GM21529 (cell line): ENCODE measurements around the gene MYH7.

Source experiments
- ATAC-seq: cut with Tn5 transposase; IDR thresholded peaks from one replicate; pipeline ENCODE4 v1.9.1; 2021; ENCODE audit not compliant: unreplicated experiment

Gene MYH7

GRCh38 chr14:23449314-23449713, 13.9 kb upstream of the MYH7 start:
- ATAC-seq, result no peak

DNA sequence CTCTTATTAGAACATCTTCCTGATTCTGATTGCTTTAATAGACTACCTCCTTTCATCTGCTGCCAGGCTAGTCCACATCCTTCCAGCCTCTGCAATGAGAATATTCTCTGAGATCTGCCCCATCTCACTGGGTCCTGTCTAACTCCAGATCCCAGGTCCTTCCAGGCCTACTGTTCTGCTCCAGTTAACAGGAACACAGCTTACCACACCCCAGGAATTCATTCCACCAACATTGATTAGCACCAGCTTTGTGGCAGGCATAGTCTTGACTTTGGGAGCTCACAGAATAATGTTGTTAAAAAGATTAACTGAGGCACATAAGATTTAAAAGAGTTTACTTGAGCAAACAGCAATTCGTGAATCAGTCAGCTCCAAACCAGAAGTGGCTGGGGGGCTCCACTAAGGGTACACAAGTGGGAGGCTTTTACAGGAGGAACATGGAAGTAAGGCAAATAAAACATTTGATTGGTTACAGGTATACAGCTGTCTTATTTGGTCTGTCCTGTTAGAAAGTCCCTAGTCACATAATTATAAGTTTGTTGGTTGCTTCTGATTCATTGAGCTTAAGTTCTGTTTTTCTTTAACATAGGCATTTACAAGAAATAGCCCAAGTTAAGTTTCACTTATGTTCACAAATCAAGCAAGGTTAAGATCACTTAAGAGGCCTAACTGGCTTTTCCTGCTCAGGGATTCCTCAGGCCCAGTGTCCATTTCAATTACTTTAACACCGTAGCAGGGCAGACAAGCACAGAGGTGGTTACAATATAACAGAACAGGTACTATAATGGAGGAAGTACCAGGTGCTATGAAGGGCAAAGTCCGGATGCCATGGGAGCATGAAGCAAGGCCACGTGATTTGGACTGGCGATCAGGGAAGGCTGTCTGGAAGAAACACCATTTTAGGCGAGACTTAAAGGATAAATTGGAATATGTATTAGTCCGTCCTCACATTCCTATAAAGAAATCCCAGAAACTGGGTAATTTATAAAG, 12.2 kb upstream of the MYH7 start:
- no peak for ATAC-seq

DNA sequence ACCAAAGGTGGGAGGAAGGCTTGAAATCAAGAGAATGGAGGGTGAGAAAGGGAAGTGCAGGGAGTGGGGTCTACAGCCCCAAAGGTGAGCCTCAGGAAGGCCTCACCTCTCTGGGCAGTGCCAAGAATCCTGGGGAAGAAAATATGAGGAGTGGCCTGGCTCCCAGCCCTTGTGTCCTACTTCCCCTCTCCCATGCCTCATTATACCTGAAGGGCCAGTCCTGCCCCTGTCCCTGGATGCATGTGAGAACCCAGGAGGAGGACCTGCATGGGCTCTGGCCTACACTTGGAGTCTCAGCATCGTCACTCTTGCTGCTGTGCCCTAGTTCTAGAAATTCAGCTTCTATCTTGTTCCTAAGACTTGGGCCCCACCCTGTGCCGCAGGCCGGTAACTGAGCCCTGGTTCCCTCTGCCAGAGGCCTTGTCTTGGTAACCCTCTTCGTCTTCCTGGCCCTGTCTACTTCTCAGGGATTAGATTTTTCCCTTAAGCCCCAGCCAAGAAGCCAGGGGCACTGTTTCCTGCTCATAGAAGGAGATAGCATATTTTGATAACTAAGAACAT, 10.9 kb upstream of the MYH7 start:
- no peak for ATAC-seq

DNA sequence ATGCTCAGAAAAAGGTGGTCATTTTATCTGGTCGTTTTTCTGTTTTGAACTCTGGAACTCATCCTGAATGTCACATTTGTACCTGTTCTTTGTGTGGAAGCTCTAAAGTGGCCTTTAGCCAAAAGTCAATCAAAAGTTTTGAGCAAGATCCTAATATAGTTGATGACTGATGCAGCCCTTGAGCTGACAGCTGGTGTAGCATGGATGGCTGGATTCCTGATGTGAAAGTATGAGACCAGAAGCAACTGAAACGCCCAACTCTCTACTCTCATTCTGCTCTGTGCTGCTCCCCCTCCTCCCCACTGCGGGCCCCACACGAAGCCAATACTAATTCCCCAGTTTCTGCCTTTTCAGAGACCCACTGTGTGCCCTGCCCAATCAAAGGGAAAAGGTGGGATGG, 10.3 kb upstream of the MYH7 start:
- no peak for ATAC-seq

GRCh38 chr14:23444314-23444713, 8.9 kb upstream of the MYH7 start:
- no peak for ATAC-seq

- ATAC-seq, result no peak
Observed at GRCh38 chr14:23443881-23444280, 8.4 kb upstream of the MYH7 start.

- no peak for ATAC-seq
Observed at GRCh38 chr14:23443411-23443812, 8.0 kb upstream of the MYH7 start.

GRCh38 chr14:23442721-23443356, 7.4 kb upstream of the MYH7 start:
- ATAC-seq, result no peak

DNA sequence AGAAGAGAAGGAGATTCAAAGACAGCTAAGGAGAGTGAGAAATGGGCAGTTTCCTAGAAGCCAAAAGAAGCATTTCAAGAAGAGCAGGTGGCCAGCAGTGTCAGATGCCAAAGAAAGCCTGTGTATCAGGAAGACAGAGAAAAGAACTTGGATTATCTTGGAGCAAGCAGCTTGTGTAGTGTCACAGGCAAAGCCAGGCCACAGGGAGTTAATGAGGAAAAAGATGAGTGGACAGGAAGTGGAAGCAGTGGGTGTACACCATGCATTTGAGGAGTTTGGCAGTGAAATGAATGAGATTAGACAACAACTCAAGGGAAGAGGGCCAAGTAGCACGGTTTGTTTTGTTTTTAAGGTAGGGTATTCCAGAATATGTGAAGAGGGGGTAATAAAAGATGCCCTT, 5.6 kb upstream of the MYH7 start:
- ATAC-seq, result no peak

GRCh38 chr14:23439107-23439835, 3.8 kb upstream of the MYH7 start:
- ATAC-seq, result no peak

DNA sequence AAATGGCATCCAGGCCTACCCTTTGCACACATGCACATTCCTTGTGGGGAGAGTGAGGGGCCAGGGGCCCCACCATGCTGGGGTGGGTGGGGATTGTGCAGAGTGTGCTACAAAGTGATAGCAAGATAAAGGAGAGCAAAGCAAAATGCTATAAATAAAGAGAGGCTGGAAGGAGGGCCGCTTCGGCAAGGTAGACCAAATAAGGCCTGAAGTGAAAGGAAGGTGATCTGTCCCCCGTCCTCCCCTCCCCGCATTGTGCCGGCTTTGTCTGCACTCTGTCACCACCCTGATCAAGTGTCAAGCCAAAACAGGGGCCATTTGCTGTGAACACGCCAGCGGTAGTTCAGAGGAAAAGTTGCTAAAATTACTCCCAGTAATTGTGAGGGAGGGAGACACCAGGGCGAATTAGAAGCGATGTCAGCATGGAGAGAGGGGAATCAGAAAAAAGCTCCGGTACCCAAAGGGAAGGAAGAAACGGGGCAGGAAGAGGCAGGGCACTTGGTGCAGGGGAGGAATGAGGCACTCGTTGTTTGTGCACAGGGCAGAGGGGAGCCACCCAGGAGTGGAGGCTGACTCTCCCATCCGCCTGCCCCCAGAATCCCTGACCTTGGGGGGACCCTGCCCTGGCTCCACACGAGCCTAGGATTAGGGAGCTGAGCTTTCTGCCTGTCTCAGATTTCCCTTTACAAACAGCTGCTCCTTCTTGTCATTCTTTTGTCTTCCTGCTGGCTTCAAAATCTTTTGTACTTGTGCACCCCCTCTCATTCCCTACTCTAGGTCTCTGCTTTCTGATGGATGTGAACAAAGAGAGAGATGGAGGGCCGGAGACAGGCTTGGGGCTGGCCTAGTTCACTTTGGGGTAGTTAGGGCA, 2.9 kb upstream of the MYH7 start:
- ATAC-seq, result no peak

DNA sequence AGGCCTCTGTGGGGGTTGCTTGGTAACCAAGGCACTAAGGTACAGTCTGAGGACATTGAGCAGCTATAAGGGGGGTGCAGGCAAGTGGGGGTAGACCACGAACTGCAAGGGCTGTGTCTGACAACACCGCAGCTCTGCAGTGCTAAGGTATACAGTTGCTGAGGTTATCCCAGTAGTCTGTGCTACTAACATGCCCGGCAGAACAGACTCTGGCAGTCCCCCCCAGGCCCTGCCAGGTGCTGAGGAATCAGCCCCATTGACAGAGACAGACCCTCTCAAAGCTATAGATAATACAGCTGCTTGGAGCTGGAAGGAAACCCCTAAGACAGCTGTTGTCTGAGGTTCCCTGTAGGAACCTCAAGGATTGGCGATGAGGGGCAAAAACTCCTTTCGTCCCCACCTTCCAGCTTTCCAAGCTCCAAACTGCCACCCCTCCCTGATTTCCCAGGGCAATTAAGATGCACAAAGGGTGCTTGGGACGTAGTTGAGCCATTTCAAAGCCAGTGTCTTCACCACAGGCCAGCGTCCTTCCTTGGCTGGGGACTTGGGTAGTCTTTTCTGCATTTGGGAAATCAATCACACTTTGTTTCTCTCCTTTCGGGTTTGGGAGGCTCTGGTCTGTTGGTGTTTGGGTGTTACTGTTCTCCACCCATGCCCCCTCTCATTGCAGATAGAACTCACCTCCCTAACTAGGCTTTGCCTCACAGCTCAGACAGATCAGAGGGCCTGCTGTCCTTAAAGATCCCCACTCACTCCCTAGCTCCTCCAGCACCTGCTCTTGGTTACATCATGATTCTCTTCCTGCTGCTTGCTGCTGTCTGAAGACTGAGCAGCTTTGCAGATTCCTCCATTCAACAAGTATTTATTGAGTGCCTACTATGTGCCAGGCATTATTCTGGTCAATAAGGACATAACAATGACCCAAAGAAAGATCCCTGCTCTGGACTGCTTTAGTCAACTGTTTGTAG, 2.0 kb upstream of the MYH7 start:
- ATAC-seq, result no peak

DNA sequence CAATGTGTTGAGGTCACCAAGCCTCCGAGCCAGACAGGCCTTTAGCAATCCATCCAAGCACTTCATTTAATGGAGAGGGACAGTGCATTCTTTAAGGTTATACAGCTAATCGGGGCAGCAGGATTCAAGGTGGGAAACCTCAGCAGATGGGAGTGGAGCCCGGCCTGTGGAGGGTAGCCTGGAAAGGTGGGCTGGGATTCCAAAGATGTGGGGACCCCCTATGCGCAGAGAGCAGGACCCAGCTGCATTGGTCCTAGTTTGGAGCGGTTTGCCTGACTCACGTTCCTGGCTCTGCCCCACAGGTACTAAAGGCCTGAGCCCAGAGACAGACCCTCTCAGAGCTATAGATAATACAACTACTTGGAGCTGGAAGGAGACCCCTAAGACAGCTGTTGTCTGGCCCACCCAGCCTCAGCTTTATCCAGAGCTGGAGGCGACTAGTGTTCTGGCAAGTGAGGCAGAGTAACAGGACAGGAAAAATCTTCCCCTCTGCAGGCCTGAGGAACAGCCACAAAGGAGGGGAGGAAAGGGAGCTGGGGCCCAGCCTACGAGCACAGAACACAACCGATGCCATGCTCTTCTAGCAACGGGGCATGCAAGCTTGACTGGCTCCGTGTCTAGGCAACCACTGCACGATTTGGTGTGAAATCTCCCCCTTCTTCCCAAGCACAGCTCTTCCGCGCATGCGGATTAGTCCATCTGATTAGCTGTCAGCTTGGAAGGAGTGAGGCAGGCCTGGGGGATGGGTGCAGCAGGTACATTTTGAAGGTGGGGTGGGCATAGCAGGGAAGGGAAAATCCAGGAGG, 1.1 kb upstream of the MYH7 start:
- no peak for ATAC-seq

DNA sequence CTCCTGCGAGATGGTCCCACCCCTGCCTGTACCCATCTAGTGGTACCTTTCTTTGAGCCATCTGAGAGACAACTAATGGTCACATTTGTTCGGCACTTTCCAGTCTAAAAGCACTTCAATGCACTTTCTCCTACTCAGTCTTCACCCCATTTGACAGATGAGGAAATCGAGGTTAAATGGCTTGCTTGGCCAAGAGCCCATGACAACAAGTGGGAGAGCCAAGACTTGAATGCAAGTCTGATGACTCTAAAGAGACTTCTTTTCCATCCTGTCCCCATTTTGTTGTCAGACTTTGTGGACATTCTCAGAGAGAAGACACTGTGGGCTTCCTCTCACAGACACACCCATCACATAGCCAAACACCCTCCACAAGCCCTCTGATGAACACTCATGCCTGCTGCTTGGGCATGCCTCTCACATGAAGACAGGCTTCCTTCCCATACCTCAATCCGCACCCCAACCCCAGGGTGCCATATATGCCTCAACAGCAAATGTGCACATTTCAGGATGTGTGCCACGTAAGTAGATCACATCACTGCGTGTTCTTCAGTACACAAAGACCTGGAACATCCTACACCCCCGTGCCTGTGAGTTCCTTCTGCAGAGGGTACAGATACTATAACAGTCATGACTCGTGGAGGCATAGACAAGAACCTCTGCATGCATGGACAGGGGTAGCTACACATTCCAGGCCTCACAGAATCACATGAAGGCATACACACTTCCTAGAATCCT, 805 bp downstream of the MYH7 start:
- no peak for ATAC-seq

DNA sequence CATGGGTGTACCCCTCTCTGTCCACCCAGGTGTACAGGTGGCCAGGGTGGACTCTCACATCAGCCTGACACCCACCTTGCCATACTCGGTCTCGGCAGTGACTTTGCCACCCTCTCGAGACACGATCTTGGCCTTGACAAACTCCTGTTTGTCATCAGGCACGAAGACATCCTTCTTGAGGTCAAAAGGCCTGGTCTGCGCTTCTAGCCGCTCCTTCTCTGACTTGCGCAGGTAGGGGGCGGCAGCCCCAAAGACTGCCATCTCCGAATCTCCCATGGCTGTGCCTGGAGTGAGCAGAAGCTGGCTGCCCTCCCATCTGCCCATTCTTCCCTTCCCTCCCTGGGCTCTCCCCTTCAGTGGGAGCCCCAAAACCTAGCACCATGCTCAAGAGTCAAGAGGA, 2.0 kb downstream of the MYH7 start:
- ATAC-seq, result no peak

DNA sequence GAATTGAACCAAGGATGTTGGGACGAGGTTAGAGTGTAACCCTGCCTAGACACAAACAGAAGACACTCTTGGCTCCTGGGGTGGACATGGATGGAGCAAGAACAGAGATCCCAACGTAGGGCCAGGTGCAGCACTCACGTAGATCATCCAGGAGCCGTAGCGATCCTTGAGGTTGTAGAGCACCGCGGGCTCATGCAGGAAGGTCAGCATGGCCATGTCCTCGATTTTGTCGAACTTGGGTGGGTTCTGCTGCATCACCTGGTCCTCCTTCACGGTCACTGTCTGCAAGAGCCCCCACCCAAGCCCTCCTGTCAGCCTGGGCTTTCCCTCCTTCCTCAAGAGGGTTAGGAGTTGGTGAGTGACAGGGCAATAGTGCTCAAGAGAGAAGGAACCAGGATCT, 2.5 kb downstream of the MYH7 start:
- no peak for ATAC-seq

GRCh38 chr14:23432102-23432925, 3.1 kb downstream of the MYH7 start:
- ATAC-seq, result no peak
